HG03135 (cell line): ENCODE data around the gene LDLRAD4.

Source experiments
- ATAC-seq: cut with Tn5 transposase; IDR thresholded peaks from one replicate; pipeline ENCODE4 v1.9.1; 2021; ENCODE audit warnings: mild to moderate bottlenecking, moderate library complexity; ENCODE audit not compliant: unreplicated experiment

The LDLRAD4 gene

GRCh38 chr18:13454363-13455150, 236.0 kb downstream of the LDLRAD4 start:
- ATAC-seq, result no peak

DNA sequence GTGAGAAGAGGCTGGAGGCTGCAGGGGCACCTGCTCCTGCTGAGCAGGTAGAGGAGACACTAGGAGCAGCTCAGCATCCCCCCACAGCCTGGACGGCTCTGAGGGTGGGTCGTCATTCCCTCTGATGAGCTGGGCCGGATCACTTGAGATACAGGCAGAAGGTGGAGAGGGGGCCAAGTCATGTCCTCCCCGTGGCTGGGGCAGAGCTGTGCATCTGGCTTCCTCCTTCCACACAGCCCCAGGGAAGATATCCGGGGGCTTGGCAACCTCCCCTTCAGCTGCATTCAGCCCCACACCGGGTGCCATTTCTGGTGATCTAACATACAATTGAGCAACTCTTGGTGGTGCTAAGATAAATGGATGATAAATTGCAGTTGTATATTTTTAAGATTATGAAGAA, 236.9 kb downstream of the LDLRAD4 start:
- no peak for ATAC-seq

DNA sequence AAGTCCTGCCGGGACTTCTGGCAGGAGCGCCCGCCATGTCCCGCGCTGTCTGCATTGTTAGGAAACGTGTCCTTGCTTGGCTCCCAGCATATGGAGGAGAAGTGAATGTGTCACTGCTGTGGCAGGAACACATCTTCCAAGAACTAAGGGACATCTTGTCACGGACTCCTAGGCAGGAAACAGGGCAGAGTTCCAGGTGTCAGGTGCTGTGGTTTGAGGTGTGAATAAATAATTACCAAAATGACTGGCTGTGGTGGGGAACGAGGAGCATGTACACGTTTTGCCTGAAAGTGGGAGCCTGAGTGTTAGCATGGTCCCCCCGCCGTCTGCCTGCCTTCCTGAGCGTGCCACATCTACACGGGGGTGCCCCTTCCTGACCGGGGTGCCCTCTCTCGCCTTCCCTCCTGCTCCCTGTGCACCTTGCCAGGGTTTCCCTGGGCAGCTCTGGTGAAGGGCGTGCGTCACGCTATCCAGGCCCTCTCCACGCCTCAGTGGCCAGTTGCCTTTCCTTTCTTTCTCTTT, 237.5 kb downstream of the LDLRAD4 start:
- peak; percentile 54 for ATAC-seq

- no peak for ATAC-seq
These were observed 238.2 kb downstream of the LDLRAD4 start for GRCh38 chr18:13456736-13457271.

DNA sequence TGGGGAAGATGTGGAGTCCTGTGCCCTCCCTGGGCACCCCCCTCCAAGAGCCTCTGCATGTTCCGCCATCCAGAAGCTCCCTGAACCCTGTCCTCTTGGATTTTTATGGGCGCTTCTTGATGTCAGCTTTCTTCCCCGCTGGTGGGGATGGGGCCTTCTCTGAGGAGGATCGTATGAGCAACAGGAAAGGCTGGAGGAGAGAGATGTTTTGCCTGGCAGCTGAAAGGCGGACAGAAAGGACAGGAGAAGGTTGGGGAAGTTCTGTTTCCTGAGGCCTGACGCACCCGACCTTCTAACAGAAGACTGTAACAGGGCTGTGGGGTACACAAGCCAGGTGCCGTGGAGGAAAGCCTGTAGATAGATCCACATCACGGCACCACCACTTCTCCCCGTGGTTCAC, 238.8 kb downstream of the LDLRAD4 start:
- no peak for ATAC-seq

DNA sequence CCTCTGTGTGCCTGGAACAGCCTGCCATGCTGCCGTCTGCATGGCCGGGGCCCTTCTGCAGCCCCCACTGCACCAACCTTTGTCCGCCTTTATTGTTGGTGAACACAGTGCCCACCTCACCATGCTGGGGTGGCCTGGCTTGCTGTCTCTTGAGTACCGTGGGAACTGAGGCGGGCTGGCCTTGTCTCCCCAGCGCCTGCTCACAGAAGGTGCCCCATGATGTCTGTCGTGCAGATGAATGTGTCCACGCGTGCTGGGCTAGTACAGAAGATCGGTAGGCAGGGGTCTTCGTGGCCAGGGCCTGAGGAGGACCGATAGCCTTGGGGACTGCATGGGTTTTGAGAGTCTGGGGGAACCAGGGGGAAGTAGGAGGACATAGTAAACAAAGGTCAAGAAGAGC, 242.4 kb downstream of the LDLRAD4 start:
- no peak for ATAC-seq

DNA sequence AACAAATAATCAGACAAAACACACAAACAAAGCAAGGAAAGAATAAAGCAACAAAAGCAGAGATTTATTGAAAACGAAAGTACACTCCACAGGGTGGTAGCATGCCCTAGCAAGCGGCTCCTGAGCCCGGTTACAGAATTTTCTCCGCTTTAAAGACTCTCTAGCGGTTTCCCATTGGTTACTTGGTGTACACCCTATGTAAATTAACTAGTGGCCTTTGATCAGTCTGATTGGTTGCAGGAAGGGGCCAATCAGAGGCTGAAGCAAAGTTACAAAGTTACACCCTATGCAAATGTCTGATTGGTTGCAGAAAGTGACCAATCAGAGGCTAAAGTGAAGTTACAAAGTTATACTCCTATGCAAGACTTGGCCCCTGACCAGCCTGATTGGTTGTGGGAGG, 242.9 kb downstream of the LDLRAD4 start:
- ATAC-seq, result no peak

- ATAC-seq, result no peak
These were observed 243.4 kb downstream of the LDLRAD4 start for GRCh38 chr18:13461936-13462335.

GRCh38 chr18:13462686-13463085, 244.1 kb downstream of the LDLRAD4 start:
- ATAC-seq, result no peak

DNA sequence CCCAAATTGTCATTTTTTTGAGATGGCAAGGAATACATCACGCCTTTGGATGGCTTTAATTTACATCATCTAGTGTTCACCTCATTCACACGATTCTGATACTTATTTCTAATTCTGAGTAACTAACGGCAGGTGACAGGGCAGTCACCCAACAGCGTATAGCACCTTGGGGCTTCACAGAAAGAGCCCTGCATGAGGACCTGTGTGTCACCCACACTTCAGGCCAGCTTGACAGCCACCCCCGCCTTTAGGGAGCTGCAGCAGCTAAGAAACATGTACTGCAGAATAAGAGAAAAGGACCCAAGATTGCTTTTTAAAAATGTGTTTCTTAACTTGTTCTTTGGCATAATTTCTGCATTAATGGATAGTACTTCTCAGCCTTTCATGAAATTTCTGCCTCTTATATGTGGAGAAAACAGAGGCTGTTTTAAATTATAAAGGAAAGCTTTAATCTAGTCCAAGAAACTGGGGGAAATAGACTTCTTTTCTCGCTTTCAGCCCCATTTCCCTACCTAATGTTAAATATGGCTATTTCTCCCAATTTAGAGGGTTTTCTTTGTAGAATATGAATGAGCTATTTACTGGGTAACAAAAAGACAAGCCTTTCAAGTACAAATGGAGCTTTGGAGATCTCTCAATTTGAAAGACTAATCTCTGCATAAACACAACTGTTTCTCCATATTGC, 245.1 kb downstream of the LDLRAD4 start:
- ATAC-seq, result no peak

DNA sequence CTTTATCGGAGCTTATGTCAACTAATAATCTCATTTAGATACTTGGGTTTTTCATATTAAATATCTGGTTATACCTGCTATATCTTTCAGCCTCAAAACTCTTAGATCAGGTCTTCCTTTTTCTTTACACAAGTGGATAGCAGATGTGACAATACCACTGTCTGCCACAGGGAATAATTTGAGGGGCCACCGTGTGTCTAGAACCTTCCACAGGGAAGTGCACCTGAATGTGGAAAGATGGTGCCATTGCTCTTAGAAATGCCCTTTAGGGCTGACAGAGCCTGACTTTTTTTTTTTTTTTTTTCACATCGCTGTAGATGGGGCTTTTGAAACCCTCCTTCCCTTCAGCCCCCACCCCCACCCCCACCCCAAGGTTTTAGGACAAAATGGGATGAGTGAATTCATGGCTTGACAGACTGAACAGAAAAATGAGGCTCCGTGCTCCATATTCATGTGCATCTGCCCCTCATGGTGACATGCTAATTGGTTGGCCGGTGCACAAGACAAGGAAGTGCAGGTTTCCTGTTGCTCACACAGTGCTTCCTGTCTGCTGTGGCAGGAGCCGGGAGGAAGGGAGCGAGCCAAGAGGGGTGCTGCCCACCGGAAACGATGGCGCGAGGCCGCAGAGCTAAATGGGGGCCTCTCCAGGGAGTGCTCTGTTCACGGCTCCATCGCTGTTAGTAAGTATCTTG, 246.0 kb downstream of the LDLRAD4 start:
- peak; percentile 91 for ATAC-seq

DNA sequence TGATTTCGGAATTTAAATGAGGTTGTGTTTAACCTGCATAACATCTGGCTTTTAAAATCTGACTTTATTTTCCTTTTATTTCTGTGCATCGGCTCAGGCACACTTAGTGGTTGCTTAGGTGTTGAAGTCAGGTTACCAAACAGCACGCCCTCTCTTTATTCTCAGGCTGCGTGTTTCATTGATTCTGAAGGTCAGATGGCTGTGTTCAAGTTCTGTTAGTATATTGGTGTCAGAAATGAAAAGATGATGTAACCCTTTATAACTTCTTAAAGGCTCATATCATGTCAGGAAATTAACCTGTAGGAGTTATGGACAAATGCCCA, 246.5 kb downstream of the LDLRAD4 start:
- ATAC-seq, result peak; percentile 31

- ATAC-seq, result peak; percentile 17
These were observed 246.9 kb downstream of the LDLRAD4 start for GRCh38 chr18:13465476-13465875.

DNA sequence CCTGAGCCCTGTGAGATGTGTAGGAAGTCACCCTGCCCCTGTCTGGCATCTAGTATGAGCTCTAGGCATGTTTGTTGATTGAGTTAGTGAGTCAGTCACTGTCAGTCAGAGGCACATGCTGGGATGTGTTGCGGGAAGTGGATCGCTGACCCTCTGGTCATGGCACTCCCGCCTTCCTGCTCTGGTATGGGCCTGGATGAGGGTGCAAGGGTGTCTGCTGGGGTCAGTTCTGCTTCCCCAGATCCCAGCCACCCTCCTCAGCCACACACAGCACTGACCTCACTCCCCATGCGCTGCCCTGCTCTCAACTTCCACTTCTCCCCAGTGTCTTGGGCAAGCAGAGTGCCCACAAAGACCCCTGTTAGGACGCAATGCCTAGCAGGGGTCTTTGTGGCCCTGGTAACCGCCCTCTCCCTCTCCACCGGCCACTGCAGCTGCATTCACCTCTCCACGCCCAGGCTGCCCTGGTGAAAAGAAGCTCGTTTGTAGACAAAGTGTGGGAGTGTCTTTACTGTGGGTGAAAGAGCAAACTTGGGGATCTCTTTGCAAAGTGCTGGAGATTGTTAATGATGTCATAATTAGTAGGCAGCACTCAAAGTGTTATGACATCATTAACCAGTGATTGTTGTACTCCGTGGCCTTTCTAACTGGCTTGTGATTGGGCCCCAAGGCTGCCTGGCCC, 252.1 kb downstream of the LDLRAD4 start:
- ATAC-seq, result no peak

- no peak for ATAC-seq
These were observed 252.8 kb downstream of the LDLRAD4 start for GRCh38 chr18:13471198-13471845.

GRCh38 chr18:13471971-13472628, 253.5 kb downstream of the LDLRAD4 start:
- no peak for ATAC-seq

GRCh38 chr18:13473751-13474150, 255.2 kb downstream of the LDLRAD4 start:
- no peak for ATAC-seq

GRCh38 chr18:13474336-13474735, 255.8 kb downstream of the LDLRAD4 start:
- no peak for ATAC-seq

DNA sequence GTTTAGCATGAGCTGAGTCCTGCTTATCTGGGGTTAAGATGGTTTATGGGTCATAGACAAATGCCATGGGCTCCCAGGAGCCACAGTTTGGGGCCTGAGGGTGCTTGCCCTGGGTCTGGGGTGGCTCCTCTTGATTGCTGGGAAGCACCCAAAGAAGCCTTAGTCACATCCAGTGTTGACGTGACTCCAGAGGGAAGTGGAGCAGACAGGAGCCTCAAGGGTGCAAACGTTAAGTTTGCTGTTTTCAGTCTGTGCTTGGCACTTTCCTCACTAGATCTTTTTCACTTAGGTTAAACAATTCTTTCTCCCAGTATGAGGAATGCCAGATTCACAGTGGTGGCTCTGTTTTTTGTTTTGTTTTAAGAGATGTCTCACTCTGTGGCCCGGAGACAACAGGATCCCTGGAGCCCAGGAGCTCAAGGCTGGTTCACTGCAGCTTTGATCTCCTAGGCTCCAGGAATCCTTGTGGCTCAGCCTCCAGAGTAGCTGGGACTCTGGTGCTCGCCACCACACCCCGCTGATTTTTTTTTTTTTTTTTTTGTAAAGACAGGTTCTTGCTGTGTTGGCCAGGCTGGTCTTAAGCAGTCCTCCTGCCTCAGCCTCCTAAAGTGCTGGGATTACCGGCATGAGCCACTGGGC, 256.5 kb downstream of the LDLRAD4 start:
- ATAC-seq, result no peak
